ENCODE data around the gene SNX20. TPM values are rescaled to one million over a fixed set of nuclear protein-coding genes. Genes with fewer than 3 reads are reported as not detected.
A peak's percentile ranks its signal among the peaks of the same experiment; 100 is the strongest.

SNX20 gene
- total and polyA plus RNA-seq, 10 of the 15 experiments (the other 5 are each of a cell fraction or from before 2014, with no cell fraction given): 4.6 to 30.8 (median 21.9) TPM

- H3K27ac ChIP-seq (ENCODE audit: control insufficient read depth, insufficient read depth): no peak overlapping the region
- in situ Hi-C loops (cut with MboI): no loop called here
- no peak for FAIRE-seq
- TF ChIP-seq BCL11A (IDR thresholded peaks at IDR 0.05; ENCODE audit: low read depth, low read length) (no peak), PAX8 (IDR thresholded peaks at IDR 0.05) (no peak), MXI1 (IDR thresholded peaks at IDR 0.05; ENCODE audit: low read depth, low read length) (no peak), CTCF (IDR thresholded peaks at IDR 0.05 in 2 of 3, conservative IDR thresholded peaks at IDR 0.05 in 1 of 3; ENCODE audit: control insufficient read depth in 2 of 3, extremely low read depth in 1 of 3, insufficient read depth in 1 of 3, low read depth in 3 of 3, low read length in 3 of 3) (peak in 1 of 3 experiments; percentile 19; a peak in 3 of 6 replicates), STAT1 (conservative IDR thresholded peaks at IDR 0.05) (no peak), IKZF1 (conservative IDR thresholded peaks at IDR 0.05) (no peak), SIX5 (IDR thresholded peaks at IDR 0.05; ENCODE audit: low read depth, low read length, severe bottlenecking) (no peak), TBL1XR1 (IDR thresholded peaks at IDR 0.05; ENCODE audit: low read depth, low read length) (no peak)
- intact Hi-C loops (cut with micrococcal nuclease; ENCODE audit: unreplicated experiment): loop anchor here (5.0 kb wide), 2 partner anchors 121 to 456 kb away; partner anchors contain the start of gene NKD1
- ATAC-seq: no peak
- no peaks in the 10 kb centered on the region for H3K27me3 ChIP-seq (replicated peaks in 1 of 2; ENCODE audit: control insufficient read depth in 2 of 2, insufficient read depth in 2 of 2, low read length in 1 of 2)
- SMC1A ChIA-PET (ENCODE audit: uncharacterized antibody, unreplicated experiment): interaction anchor here (0.6 to 24.8 kb wide), 10 partner anchors 12 to 502 kb away, joined by 3 to 600 read pairs (median 3); partner anchors contain the start of genes CYLD, NOD2 and SNX20
- peaks cover 19% of the 10 kb centered on the region for H3K4me1 ChIP-seq (ENCODE audit: control insufficient read depth, insufficient read depth, low read length)
- peaks cover 17% of the 10 kb centered on the region for H3K9me3 ChIP-seq (replicated peaks; ENCODE audit: control insufficient read depth, insufficient read depth, low read length)
- DNase-seq (ENCODE audit: low read depth, low spot score): no peak
- H2AFZ ChIP-seq (ENCODE audit: control insufficient read depth, low read depth, low read length): no peak overlapping the region
- CTCF ChIA-PET: interaction anchor here (0.8 to 20.9 kb wide), 20 partner anchors 12 to 455 kb away, joined by 3 to 636 read pairs (median 7); partner anchors contain the start of genes CYLD and SNX20
- POLR2A ChIA-PET: interaction anchor here (0.8 to 2.9 kb wide), 5 partner anchors 12 to 81 kb away, joined by 3 to 22 read pairs (median 5); partner anchors contain the start of gene SNX20
- RAD21 ChIA-PET (ENCODE audit: unreplicated experiment): interaction anchor here (0.6 to 29.0 kb wide), 12 partner anchors 11 to 642 kb away, joined by 3 to 578 read pairs (median 6); partner anchors contain the start of genes CYLD and SNX20
- H4K20me1 ChIP-seq (ENCODE audit: control insufficient read depth, insufficient read depth): no peaks in the 10 kb centered on the region
- no peak overlapping the region for H3K4me2 ChIP-seq (ENCODE audit: control insufficient read depth, insufficient read depth)
- no TSS peak for BruUV-seq (replicated peaks)
- H3K4me3 ChIP-seq: no peak overlapping the region
- H3K9ac ChIP-seq (ENCODE audit: control insufficient read depth, insufficient read depth, low read length): no peak overlapping the region
- H3K36me3 ChIP-seq (ENCODE audit: control insufficient read depth in 2 of 2, insufficient read depth in 2 of 2, low read length in 1 of 2): peaks cover 4 to 11% of the 10 kb centered on the region in 2 experiments
- WGBS (ENCODE audit: insufficient coverage, insufficient replicate concordance, low lambda C conversion rate, missing lambda C conversion rate): 99% methylated on average over 5 of the region's 5 CpGs
- H3K79me2 ChIP-seq (ENCODE audit: control insufficient read depth, insufficient read depth, low read length): no peaks in the 10 kb centered on the region
Measured at GRCh38 chr16:50668368-50669008, 12.6 kb downstream of the SNX20 start.

Data from GM12878 (cell line).